Liver (tissue), 9 donors: ENCODE measurements around the gene FLT1. TPM values are rescaled to one million over a fixed set of nuclear protein-coding genes. Genes with fewer than 3 reads are reported as not detected.

ENCODE experiments used
- DNase-seq: peaks from one replicate; pipeline ENCODE4 v3.0.0-alpha.2; 2017; ENCODE audit warnings: low spot score
- H3K27ac ChIP-seq, 2 donors: one replicate each; pipeline ENCODE4 v1.7.0; 2013; ENCODE audit warnings: inconsistent platforms in 2 of 2, low read length in 2 of 2, control low read depth in 1 of 2, low read depth in 1 of 2, mild to moderate bottlenecking in 1 of 2
- H3K27me3 ChIP-seq, 4 donors: one replicate each; pipeline versions ENCODE4 v1.6.1 to v1.7.0; 2013; ENCODE audit warnings: low read length in 3 of 4, inconsistent platforms in 1 of 4, mild to moderate bottlenecking in 1 of 4, moderate library complexity in 1 of 4; ENCODE audit not compliant: control insufficient read depth in 4 of 4, insufficient read depth in 4 of 4
- H3K36me3 ChIP-seq, 4 donors: one replicate each; pipeline versions ENCODE4 v1.6.1 to v1.7.0; 2013; ENCODE audit warnings: low read length in 3 of 4, mild to moderate bottlenecking in 3 of 4, low read depth in 1 of 4, moderate library complexity in 1 of 4; ENCODE audit not compliant: control insufficient read depth in 4 of 4, insufficient read depth in 3 of 4
- H3K4me1 ChIP-seq, 4 donors: one replicate each; pipeline versions ENCODE4 v1.6.1 to v1.7.0; 2013; ENCODE audit warnings: low read length in 3 of 4, mild to moderate bottlenecking in 3 of 4, moderate library complexity in 1 of 4; ENCODE audit not compliant: control insufficient read depth in 4 of 4, insufficient read depth in 4 of 4
- H3K4me3 ChIP-seq, 3 donors: one replicate each; pipeline versions ENCODE4 v1.6.1 to v1.7.0; 2013; ENCODE audit warnings: low read length in 3 of 3, control low read depth in 1 of 3, low read depth in 1 of 3, mild to moderate bottlenecking in 1 of 3
- H3K9ac ChIP-seq, 2 donors: one replicate each; pipeline ENCODE4 v1.7.0; 2013; ENCODE audit warnings: low read length in 2 of 2, mild to moderate bottlenecking in 2 of 2, moderate library complexity in 2 of 2, control low read depth in 1 of 2, low read depth in 1 of 2
- H3K9me3 ChIP-seq, 4 donors: one replicate each; pipeline versions ENCODE4 v1.6.1 to v1.7.0; 2013; ENCODE audit warnings: low read length in 3 of 4; ENCODE audit not compliant: control insufficient read depth in 4 of 4
- ATF3 ChIP-seq: IDR thresholded peaks from 2 replicates; pipeline ENCODE4 v1.6.1; 2016; ENCODE audit warnings: antibody characterized with exemption
- CTCF ChIP-seq: fragments of 150-350 bp; IDR thresholded peaks from 2 replicates; pipeline ENCODE4 v1.5.1; 2017; ENCODE audit warnings: improper control_type of control experiment, low read depth, low read length; ENCODE audit not compliant: missing input control
- EGR1 ChIP-seq, 2 donors: IDR thresholded peaks; 2 replicates each; pipeline ENCODE4 v1.6.1; 2016 to 2018; ENCODE audit warnings: antibody characterized with exemption in 2 of 2, low read depth in 2 of 2
- FOXA1 ChIP-seq: IDR thresholded peaks from 2 replicates; pipeline ENCODE4 v1.6.1; 2016; ENCODE audit warnings: antibody characterized with exemption
- FOXA2 ChIP-seq: IDR thresholded peaks from 2 replicates; pipeline ENCODE4 v1.6.1; 2016; ENCODE audit warnings: antibody characterized with exemption
- GABPA ChIP-seq, 2 donors: IDR thresholded peaks in 1 of 2; conservative IDR thresholded peaks in 1 of 2; 2 replicates each; pipeline ENCODE4 v1.6.1; 2016; ENCODE audit warnings: antibody characterized with exemption in 2 of 2, mild to moderate bottlenecking in 1 of 2, moderate library complexity in 1 of 2
- HNF4A ChIP-seq, 2 donors: conservative IDR thresholded peaks; 2 replicates each; pipeline ENCODE4 v1.6.1; 2016; ENCODE audit warnings: antibody characterized with exemption in 2 of 2, mild to moderate bottlenecking in 2 of 2
- HNF4G ChIP-seq: IDR thresholded peaks from 2 replicates; pipeline ENCODE4 v1.6.1; 2016; ENCODE audit warnings: antibody characterized with exemption
- JUND ChIP-seq, 2 donors: IDR thresholded peaks; 2 replicates each; pipeline ENCODE4 v1.6.1; 2016; ENCODE audit warnings: antibody characterized with exemption in 2 of 2
- MAX ChIP-seq: IDR thresholded peaks from 2 replicates; pipeline ENCODE4 v1.6.1; 2016; ENCODE audit warnings: antibody characterized with exemption
- NR2F2 ChIP-seq: IDR thresholded peaks from 2 replicates; pipeline ENCODE4 v1.6.1; 2016; ENCODE audit warnings: antibody characterized with exemption
- RAD21 ChIP-seq, 2 donors: IDR thresholded peaks; 2 replicates each; pipeline ENCODE4 v1.6.1; 2016; ENCODE audit warnings: antibody characterized with exemption in 2 of 2, mild to moderate bottlenecking in 2 of 2
- REST ChIP-seq: IDR thresholded peaks from 2 replicates; pipeline ENCODE4 v1.6.1; 2016; ENCODE audit warnings: antibody characterized with exemption, mild to moderate bottlenecking
- RXRA ChIP-seq, 2 donors: IDR thresholded peaks; 2 replicates each; pipeline ENCODE4 v1.6.1; 2017 to 2018; ENCODE audit warnings: antibody characterized with exemption in 2 of 2, mild to moderate bottlenecking in 1 of 2
- SP1 ChIP-seq: IDR thresholded peaks from 2 replicates; pipeline ENCODE4 v1.6.1; 2018; ENCODE audit warnings: antibody characterized with exemption, mild to moderate bottlenecking
- TAF1 ChIP-seq: conservative IDR thresholded peaks from 2 replicates; pipeline ENCODE4 v1.6.1; 2016; ENCODE audit warnings: antibody characterized with exemption, mild to moderate bottlenecking
- YY1 ChIP-seq: IDR thresholded peaks from 2 replicates; pipeline ENCODE4 v1.6.1; 2016; ENCODE audit warnings: antibody characterized with exemption, mild to moderate bottlenecking
- ZBTB33 ChIP-seq: IDR thresholded peaks from 2 replicates; pipeline ENCODE4 v1.6.1; 2016; ENCODE audit warnings: antibody characterized with exemption
- WGBS: extraction: QIAGEN DNeasy Blood & Tissue Kit; methylation state at CpG from one replicate; pipeline ENCODE4 v1.1.7; 2013; 5-methylcytosine and 5-hydroxymethylcytosine counted together
- polyA plus RNA-seq, 2 donors: library from polyadenylated mRNA; stranded (reverse) in 1 of 2; unstranded in 1 of 2; fragments of 200-250 nt in 1 of 2; fragments of >200 nt in 1 of 2; fragmentation: Nextera tagmentation in 1 of 2; extraction: Ambion mirVana in 1 of 2; gene quantifications; one replicate each; pipeline versions ENCODE4 v1.2.1 to v1.2.3, GENCODE V29; 2013 to 2015
- total RNA-seq, 2 donors: library from RNA; depleted of rRNA; stranded (reverse); fragments of >200 nt; gene quantifications; one replicate each; pipeline ENCODE4 v1.2.3, GENCODE V29; 2014
- donor health status: healthy.
- donor health status: healthy.
- donor health status: healthy.
- donor health status: healthy.
- donor health status: healthy.

FLT1 gene
- total and polyA plus RNA-seq, 4 donors = 4.1 to 19.7 (median 9.3) TPM

GRCh38 chr13:28353679-28354078 is 141.2 kb downstream of the FLT1 start:
- Histone ChIP-seq H3K9ac (no peak overlapping the region), H3K36me3 (no peaks in the 10 kb centered on the region), H3K4me3 (no peak overlapping the region), H3K9me3 (no peaks in the 10 kb centered on the region), H3K27ac (no peak overlapping the region), H3K27me3 (no peaks in the 10 kb centered on the region), H3K4me1 (peaks cover 0 to 13% (median 0%) of the 10 kb centered on the region in 4 donors)
- 30% methylated on average over 4 of the region's 4 CpGs for WGBS
- TF ChIP-seq HNF4G (peak; percentile 27), ATF3 (no peak), NR2F2 (peak; percentile 9), SP1 (peak; percentile 10), HNF4A (conservative IDR thresholded peaks at IDR 0.05) (peak; percentile 66 to 75), RXRA (IDR thresholded peaks at IDR 0.05) (peak in 1 of 2 donors; percentile 49), YY1 (no peak)
- DNase-seq = no peak

GRCh38 chr13:28349907-28350654 is 144.8 kb downstream of the FLT1 start:
- no peak for TF ChIP-seq HNF4A (conservative IDR thresholded peaks at IDR 0.05)
- Histone ChIP-seq H3K9ac (no peak overlapping the region), H3K4me3 (no peak overlapping the region), H3K9me3 (no peaks in the 10 kb centered on the region), H3K36me3 (no peaks in the 10 kb centered on the region), H3K4me1 (peaks cover 0 to 9% (median 0%) of the 10 kb centered on the region in 4 donors), H3K27ac (no peak overlapping the region), H3K27me3 (no peaks in the 10 kb centered on the region)
- WGBS = 81% methylated on average over 8 of the region's 8 CpGs
- no peak for DNase-seq

- Histone ChIP-seq H3K36me3 (no peaks in the 10 kb centered on the region), H3K9me3 (no peaks in the 10 kb centered on the region), H3K9ac (no peak overlapping the region), H3K4me3 (no peak overlapping the region), H3K4me1 (peaks cover 0 to 9% (median 0%) of the 10 kb centered on the region in 4 donors), H3K27ac (no peak overlapping the region), H3K27me3 (no peaks in the 10 kb centered on the region)
- 82% methylated on average over 6 of the region's 6 CpGs for WGBS
- no peak for DNase-seq
- no peak for TF ChIP-seq ZBTB33
- TF ChIP-seq FOXA1 = no peak
- TF ChIP-seq REST = no peak
- TF ChIP-seq SP1 = no peak
- TF ChIP-seq JUND (IDR thresholded peaks at IDR 0.05) = no peak
- no peak for TF ChIP-seq EGR1 (IDR thresholded peaks at IDR 0.05; ENCODE audit: low read depth in 2 of 2)
- no peak for TF ChIP-seq YY1
- no peak for TF ChIP-seq HNF4G
- TF ChIP-seq FOXA2 = no peak
- no peak for TF ChIP-seq GABPA (IDR thresholded peaks at IDR 0.05 in 1 of 2, conservative IDR thresholded peaks at IDR 0.05 in 1 of 2)
- TF ChIP-seq HNF4A (conservative IDR thresholded peaks at IDR 0.05) = no peak
- TF ChIP-seq NR2F2 = no peak
- no peak for TF ChIP-seq CTCF
- no peak for TF ChIP-seq TAF1
- no peak for TF ChIP-seq RAD21 (IDR thresholded peaks at IDR 0.05)
- no peak for TF ChIP-seq MAX
- no peak for TF ChIP-seq RXRA (IDR thresholded peaks at IDR 0.05)
Measured at GRCh38 chr13:28349371-28349770, 145.6 kb downstream of the FLT1 start.
